IgD-negative memory B cell (primary cell): ENCODE data around the gene PPP1CA. TPM values are rescaled to one million over a fixed set of nuclear protein-coding genes. Genes with fewer than 3 reads are reported as not detected.
A peak's percentile ranks its signal among the peaks of the same experiment; 100 is the strongest.

Experiments used
- H3K27ac Mint-ChIP-seq, 3 donors: one replicate each; pipeline ENCODE4 v1.8.0; 2020 to 2022; ENCODE audit warnings: mild to moderate bottlenecking in 3 of 3, mixed read lengths in 3 of 3, moderate library complexity in 1 of 3
- H3K27me3 Mint-ChIP-seq: one replicate; pipeline ENCODE4 v1.8.0; 2021; ENCODE audit warnings: mixed read lengths
- H3K36me3 Mint-ChIP-seq: one replicate; pipeline ENCODE4 v1.8.0; 2020; ENCODE audit warnings: mild to moderate bottlenecking, mixed read lengths
- H3K4me1 Mint-ChIP-seq, 3 donors: one replicate each; pipeline ENCODE4 v1.8.0; 2020 to 2022; ENCODE audit warnings: mixed read lengths in 3 of 3, mild to moderate bottlenecking in 1 of 3
- H3K4me3 Mint-ChIP-seq, 4 donors: one replicate each; pipeline ENCODE4 v1.8.0; 2020 to 2022; ENCODE audit warnings: mild to moderate bottlenecking in 4 of 4, mixed read lengths in 4 of 4, moderate library complexity in 3 of 4
- H3K9me3 Mint-ChIP-seq, 3 donors: one replicate each; pipeline ENCODE4 v1.8.0; 2020 to 2021; ENCODE audit warnings: mixed read lengths in 3 of 3, mild to moderate bottlenecking in 1 of 3
- polyA plus RNA-seq: library from polyadenylated mRNA; unstranded; fragments of 300-500 nt; fragmentation: Illumina TruSeq; gene quantifications from one replicate; pipeline ENCODE4 v1.2.3, GENCODE V29; 2021

Gene PPP1CA
- polyA plus RNA-seq, 1 donor from 2014 or later = 546 TPM

GRCh38 chr11:67437809-67438157 lies 36.1 kb upstream of the PPP1CA start:
- Mint-ChIP-seq H3K27ac (peak overlapping the region; percentile 91 to 98 (median 97)), H3K9me3 (no peaks in the 10 kb centered on the region), H3K36me3 (peaks cover 5% of the 10 kb centered on the region), H3K27me3 (no peaks in the 10 kb centered on the region), H3K4me1 (peaks cover 40 to 45% (median 40%) of the 10 kb centered on the region in 3 donors), H3K4me3 (peak overlapping the region; percentile 96 to 98 (median 96))

DNA sequence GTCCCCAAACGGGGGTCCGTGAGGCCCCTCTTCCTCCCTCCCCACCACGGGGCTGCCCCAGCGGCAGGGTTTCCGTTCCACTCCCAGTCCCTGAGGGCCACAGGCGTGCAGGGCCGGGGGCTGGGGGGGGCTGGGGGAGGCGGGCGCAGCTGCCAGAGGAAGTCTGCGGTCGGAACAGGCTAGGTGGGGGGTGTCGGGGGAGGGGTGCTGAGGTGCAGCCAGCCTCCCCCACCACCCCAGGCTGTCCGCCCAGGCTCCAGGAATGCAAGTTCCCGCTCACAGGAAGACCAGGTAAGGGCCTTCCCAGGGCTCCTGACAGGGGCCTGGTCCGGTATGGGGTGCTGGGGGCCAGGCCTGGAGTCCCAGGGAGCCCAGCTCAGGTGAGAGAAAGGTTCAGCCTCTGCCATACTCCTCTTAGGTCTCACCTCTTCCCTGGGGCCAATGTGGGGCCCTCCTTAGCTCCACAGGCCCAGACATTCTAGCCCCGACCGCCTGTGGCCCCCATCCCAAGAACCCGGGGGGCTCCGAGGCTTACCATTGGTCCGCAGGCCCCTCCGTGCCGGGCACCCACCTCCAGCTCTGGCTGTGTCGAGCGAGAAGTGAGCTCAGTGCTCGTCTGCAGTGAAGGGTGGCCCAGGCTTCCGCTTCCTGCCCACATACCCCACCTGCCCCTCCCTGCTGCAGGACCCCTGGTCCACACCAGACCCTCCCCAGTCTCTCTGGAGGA lies 35.6 kb upstream of the PPP1CA start, which contains the start of gene PTPRCAP:
Gene PTPRCAP (minus strand): TSS at position 601 of the 727 bp plus-strand sequence. CDS start 63 bp downstream, at position 538.
- H3K27ac Mint-ChIP-seq = peak within 1 kb of the TSS; percentile 91 to 98 (median 97)
- peaks cover 41 to 42% (median 42%) of the 10 kb centered on the region in 3 donors for H3K4me1 Mint-ChIP-seq
- no peaks in the 10 kb centered on the region for H3K9me3 Mint-ChIP-seq
- peak within 1 kb of the TSS; percentile 96 to 98 (median 96) for H3K4me3 Mint-ChIP-seq
- H3K36me3 Mint-ChIP-seq = peaks cover 5% of the 10 kb centered on the region
- no peaks in the 10 kb centered on the region for H3K27me3 Mint-ChIP-seq

DNA sequence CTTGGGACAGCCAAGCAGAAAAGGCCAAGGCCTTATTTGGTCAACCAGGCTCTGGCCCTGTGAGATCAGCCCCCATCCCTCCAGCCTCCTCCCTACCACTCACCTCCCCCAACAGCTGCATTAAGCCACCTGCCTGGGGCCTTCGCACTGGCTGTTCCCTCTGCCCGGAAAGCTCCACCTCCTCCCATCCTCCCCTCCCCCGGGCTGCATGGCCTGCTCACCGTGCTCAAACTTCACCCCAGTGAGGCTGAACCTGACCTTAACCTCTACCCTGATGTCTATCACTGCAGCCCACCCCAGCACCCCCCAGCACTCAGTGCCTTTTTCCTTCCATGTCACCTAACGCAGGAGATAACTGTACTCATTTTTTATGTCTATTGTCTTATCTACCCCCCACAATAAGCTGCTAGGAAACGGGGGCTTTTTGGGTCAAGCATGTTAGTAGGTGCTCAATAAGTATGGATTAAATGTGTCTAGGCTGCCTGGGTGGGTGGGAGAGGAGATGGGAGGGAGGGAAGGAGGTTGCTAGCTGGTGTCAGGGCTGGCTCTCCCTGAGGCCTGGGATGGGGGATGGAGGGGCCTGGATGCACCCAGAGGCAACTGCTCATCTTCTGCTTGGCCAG lies 34.9 kb upstream of the PPP1CA start:
- Mint-ChIP-seq H3K27ac (peak overlapping the region; percentile 91 to 98 (median 96)), H3K4me3 (peak overlapping the region; percentile 96 to 98 (median 96)), H3K4me1 (peaks cover 38 to 43% (median 40%) of the 10 kb centered on the region in 3 donors), H3K27me3 (no peaks in the 10 kb centered on the region), H3K9me3 (no peaks in the 10 kb centered on the region), H3K36me3 (peaks cover 5% of the 10 kb centered on the region)

DNA sequence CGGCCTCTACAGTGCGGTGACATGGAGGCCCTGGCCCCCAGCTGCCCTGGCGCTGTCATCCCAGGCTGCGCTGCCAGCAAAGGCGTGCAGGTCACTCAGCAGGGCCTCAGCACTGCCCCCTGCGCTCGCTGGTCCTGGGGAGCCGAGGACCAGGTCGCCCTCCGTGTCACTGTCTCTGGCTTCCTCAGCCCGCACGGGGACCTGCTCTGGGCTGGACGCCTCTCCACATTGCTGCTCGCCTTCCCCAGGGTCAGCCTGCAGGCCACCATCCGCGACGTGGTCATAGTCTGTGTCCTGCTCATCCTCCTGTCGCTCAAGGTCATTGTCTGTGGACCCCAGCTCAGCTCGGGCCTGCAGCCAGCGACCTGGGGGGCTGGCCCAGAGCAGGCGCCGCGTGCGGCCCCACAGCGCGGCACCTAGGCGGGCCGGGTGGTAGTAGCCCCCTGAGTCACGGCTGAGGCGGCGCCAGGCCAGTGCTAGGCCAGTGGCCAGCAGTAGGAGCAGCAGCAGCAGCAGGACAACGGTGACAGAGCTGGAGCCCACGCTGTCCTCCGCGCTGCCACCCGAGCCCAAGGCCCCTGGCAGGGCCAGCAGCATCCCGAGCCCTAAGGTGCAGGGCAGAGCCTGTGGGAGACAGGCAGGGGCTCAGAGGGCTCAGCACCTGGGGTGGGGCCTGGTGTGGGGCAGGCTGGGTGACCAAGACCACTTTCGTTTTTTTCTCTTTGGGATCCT lies 34.2 kb upstream of the PPP1CA start:
- Mint-ChIP-seq H3K36me3 (peaks cover 5% of the 10 kb centered on the region), H3K27ac (peak overlapping the region; percentile 91 to 98 (median 96)), H3K27me3 (no peaks in the 10 kb centered on the region), H3K4me3 (peak overlapping the region; percentile 96 to 98 (median 96)), H3K4me1 (peaks cover 32 to 38% (median 37%) of the 10 kb centered on the region in 3 donors), H3K9me3 (no peaks in the 10 kb centered on the region)

DNA sequence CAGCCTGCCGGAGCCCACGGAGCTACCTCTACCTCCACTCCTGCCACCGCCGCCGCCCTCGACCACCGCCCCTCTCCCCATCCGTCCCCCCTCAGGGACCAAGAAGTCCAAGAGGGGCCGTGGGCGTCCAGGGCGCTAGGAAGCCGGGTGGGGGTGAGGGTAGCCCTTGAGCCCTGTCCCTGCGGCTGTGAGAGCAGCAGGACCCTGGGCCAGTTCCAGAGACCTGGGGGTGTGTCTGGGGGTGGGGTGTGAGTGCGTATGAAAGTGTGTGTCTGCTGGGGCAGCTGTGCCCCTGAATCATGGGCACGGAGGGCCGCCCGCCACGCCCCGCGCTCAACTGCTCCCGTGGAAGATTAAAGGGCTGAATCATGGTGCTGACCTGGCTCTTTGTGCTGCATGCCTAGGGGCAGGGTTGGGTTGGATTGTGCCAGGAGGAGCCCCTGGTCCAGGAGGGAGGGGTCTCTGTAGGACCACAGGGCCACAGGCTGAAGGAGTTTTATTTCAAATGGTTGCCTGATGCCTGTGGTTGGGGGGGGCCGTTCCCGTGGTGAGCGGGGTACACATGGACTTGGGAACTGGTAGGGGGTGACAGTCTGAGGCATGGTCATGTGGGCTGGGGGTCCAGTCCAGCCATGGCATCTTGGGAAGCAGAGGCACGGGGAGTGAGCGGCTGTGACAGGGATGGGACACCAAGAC lies 33.5 kb upstream of the PPP1CA start:
- H3K36me3 Mint-ChIP-seq = peaks cover 5% of the 10 kb centered on the region

GRCh38 chr11:67434395-67434881 lies 32.8 kb upstream of the PPP1CA start:
- Mint-ChIP-seq H3K9me3 (no peaks in the 10 kb centered on the region), H3K36me3 (peaks cover 5% of the 10 kb centered on the region), H3K4me3 (peak overlapping the region; percentile 61 to 98 (median 90)), H3K27me3 (no peaks in the 10 kb centered on the region), H3K27ac (peak overlapping the region; percentile 80 to 91 (median 90)), H3K4me1 (peaks cover 23 to 28% (median 25%) of the 10 kb centered on the region in 3 donors)

More for the DNA sequence above, 33.5 kb upstream of the PPP1CA start:
- H3K4me1 Mint-ChIP-seq = peaks cover 28 to 35% (median 31%) of the 10 kb centered on the region in 3 donors
- no peaks in the 10 kb centered on the region for H3K27me3 Mint-ChIP-seq
- peak overlapping the region; percentile 96 to 98 (median 96) for H3K4me3 Mint-ChIP-seq
- peak overlapping the region; percentile 91 to 98 (median 96) for H3K27ac Mint-ChIP-seq
- H3K9me3 Mint-ChIP-seq = no peaks in the 10 kb centered on the region

GRCh38 chr11:67433536-67434394 lies 32.1 kb upstream of the PPP1CA start:
- peak overlapping the region; percentile 80 to 91 (median 90) for H3K27ac Mint-ChIP-seq
- H3K4me3 Mint-ChIP-seq = peak overlapping the region; percentile 57 to 98 (median 73)
- H3K9me3 Mint-ChIP-seq = no peaks in the 10 kb centered on the region
- no peaks in the 10 kb centered on the region for H3K27me3 Mint-ChIP-seq
- peaks cover 18 to 23% (median 19%) of the 10 kb centered on the region in 3 donors for H3K4me1 Mint-ChIP-seq
- H3K36me3 Mint-ChIP-seq = peaks cover 5% of the 10 kb centered on the region

- H3K36me3 Mint-ChIP-seq = peaks cover 3% of the 10 kb centered on the region
- peaks cover 21 to 27% (median 22%) of the 10 kb centered on the region in 3 donors for H3K4me1 Mint-ChIP-seq
- H3K27me3 Mint-ChIP-seq = no peaks in the 10 kb centered on the region
- H3K9me3 Mint-ChIP-seq = no peaks in the 10 kb centered on the region
- peak overlapping the region in 1 of 3 donors; percentile 91 for H3K27ac Mint-ChIP-seq
- H3K4me3 Mint-ChIP-seq = peak overlapping the region in 2 of 4 donors; percentile 23 to 98
Observed at GRCh38 chr11:67432655-67433349, 31.1 kb upstream of the PPP1CA start.

DNA sequence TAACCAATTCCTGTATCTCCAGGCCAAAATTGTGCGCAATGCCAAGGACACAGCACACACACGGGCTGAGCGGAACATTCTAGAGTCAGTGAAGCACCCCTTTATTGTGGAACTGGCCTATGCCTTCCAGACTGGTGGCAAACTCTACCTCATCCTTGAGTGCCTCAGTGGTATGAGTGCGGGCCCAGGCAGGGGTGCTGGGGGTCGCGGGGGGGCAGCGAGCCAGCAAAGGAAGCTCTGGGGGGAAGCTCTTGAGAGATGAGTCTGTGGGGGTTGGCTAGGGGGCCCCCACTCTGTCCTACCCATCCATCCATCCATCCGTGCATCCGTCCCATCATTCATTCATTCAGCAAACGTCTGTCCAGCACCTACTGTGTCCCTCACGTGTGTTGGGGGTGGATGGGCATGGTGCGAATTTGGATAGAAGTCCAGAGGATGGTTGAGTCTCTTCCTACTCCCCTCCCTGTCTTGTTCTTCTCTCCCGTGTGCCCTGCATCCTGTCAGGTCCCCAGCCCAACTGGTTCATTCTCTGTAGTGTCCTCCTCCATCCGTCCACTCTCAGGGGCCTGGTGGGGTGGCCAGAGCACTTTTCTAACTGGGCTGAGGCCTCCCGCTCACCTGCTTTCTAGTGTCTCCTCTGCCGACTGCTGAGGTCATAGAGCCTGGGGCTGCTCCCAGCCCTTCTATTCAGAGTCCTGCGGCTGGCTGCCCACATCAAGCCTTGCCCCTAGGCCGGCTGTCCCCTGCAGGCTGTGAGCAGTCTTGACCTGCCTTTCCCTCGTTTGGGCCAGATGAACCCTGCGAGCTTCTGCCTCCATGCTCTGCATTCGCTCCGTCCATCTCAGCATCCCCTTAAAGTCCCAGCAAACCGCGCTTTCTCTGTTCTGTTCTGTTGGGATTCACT lies 29.9 kb upstream of the PPP1CA start:
- Mint-ChIP-seq H3K4me1 (peaks cover 22 to 29% (median 25%) of the 10 kb centered on the region in 3 donors), H3K36me3 (peaks cover 2% of the 10 kb centered on the region), H3K27me3 (no peaks in the 10 kb centered on the region), H3K9me3 (no peaks in the 10 kb centered on the region), H3K4me3 (peak overlapping the region; percentile 20 to 98 (median 32)), H3K27ac (peak overlapping the region in 2 of 3 donors; percentile 53 to 91)

DNA sequence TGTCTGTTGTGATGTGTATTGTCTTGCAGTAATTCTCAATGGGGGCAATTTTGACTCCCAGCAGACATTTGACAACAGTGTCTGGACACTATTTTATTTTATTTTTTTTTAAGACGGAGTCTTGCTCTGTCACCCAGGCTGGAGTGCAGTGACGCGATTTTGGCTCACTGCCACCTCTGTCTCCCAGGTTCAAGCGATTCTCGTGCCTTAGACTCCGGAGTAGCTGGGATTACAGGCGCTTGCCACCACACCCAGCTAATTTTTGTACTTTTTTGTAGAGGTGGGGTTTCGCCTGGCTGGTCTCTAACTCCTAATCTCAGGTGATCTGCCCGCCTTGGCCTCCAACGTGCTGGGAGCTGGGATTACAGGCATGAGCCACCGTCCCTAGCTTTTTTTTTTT lies 28.1 kb upstream of the PPP1CA start:
- Mint-ChIP-seq H3K27ac (peak overlapping the region in 2 of 3 donors; percentile 82 to 99), H3K4me1 (peaks cover 20 to 25% (median 22%) of the 10 kb centered on the region in 3 donors), H3K4me3 (peak overlapping the region; percentile 9 to 98 (median 70)), H3K27me3 (no peaks in the 10 kb centered on the region), H3K9me3 (no peaks in the 10 kb centered on the region), H3K36me3 (no peaks in the 10 kb centered on the region)

DNA sequence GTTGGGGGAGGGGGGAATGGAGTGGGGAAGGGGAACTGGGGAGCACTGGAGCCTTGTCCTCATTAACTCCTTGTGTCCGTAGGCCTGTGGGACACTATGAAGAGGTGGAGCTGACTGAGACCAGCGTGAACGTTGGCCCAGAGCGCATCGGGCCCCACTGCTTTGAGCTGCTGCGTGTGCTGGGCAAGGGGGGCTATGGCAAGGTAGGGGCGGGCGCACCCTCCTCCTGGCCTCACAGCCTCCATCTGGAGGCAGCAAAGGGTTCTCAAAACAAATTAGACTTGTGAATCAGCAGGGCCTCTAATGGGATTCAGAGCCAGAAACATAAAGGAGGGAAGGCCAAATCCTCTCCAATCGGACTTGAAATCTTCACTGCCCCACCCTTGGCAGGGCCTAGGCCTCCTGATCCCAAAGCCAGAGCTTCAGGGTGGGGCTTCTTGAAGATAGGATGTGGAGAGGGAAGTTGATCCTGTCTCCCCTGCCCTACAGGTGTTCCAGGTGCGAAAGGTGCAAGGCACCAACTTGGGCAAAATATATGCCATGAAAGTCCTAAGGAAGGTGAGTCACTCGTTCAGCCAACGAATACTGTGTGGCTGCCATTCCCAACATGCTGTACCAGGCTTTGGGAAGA lies 27.5 kb upstream of the PPP1CA start:
- no peaks in the 10 kb centered on the region for H3K27me3 Mint-ChIP-seq
- H3K4me1 Mint-ChIP-seq = peaks cover 19 to 22% (median 22%) of the 10 kb centered on the region in 3 donors
- peak overlapping the region in 2 of 3 donors; percentile 82 to 99 for H3K27ac Mint-ChIP-seq
- H3K36me3 Mint-ChIP-seq = no peaks in the 10 kb centered on the region
- peak overlapping the region; percentile 97 to 100 (median 98) for H3K4me3 Mint-ChIP-seq
- no peaks in the 10 kb centered on the region for H3K9me3 Mint-ChIP-seq
